SH-SY5Y (cell line): ENCODE results near the gene CLDN9.

Experiments used
- GATA2 ChIP-seq: IDR thresholded peaks from 2 replicates; pipeline ENCODE4 v1.6.1; 2011; ENCODE audit warnings: mild to moderate bottlenecking, low read depth, low read length
- GATA3 ChIP-seq: IDR thresholded peaks from 2 replicates; pipeline ENCODE4 v1.6.1; 2011; ENCODE audit warnings: low read depth, mild to moderate bottlenecking, low read length, moderate library complexity

DNA sequence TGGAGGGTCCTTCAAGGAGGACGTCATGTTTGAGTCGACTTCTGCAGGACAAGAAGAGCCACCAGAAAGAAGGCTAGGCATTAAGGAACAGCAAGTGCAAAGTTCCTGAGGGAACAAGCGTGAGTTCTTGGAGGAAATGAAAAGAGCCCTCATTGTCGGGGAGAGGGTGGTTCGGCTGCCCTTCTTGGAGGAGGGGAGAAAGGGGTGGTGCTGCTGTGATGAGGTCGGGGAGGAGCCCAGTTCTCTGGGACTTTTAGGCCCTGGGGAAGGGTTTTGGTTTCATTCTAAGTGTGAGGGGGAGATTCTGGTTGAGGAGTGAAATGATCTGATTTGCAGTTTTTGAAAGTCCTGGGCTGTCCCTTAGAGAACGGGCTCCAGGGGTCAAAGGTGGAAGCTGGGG, 19.9 kb downstream of the CLDN9 start:
- TF ChIP-seq GATA2 (no peak), GATA3 (no peak)
